ENCODE results near the gene TUT1.

TUT1 gene

DNA sequence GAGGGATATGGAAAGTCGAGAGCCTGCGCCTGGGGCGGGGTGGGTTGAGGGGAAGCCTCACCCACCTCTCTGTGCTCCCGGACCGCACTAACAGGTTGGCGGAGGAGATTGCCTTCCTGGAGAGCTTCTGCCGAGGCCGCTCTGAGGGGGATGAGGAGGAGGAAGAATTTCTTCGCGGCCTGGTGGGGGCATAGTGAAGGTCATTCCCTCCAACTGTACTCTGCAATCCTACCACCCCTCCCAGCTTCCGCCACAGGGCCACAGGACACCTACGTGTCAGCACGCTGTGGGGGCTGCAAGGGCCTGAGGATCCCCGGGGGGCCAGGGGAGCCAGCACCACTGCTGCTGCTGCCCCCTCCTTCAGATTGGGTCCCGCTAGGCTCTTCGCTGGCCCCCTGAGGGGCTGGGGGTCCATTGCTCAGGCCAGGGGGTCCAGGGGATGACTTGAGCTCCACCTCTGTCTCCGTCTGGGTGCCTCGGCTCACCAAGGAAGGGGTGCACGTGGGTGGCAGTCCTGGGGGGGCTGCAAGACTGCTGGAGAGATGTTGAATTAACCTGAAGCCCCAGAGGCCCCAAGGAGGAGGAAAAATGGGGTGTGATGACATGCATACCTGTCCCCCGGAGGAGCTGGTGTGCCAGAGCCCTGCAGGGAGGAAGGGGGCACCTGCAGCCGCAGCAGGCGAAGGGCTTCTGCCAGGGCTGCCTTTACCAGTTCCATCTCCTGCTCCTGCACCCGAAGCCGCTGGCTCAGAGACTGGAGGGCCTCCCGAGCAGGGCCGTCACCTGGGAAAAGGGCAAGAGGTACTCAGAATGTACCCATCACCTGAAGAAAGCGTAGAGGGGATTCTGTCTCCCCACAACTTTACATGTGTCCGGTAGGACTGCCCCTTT, 19.7 kb upstream of the TUT1 start:
- H2AFZ ChIP-seq (ENCODE audit: low read depth): peak overlapping the region; percentile 66
- H3K27ac ChIP-seq: peak overlapping the region; percentile 65
- no peaks in the 10 kb centered on the region for H3K27me3 ChIP-seq (ENCODE audit: insufficient read depth, low read depth)
- H4K20me1 ChIP-seq (ENCODE audit: insufficient read depth): no peaks in the 10 kb centered on the region
- H3K9ac ChIP-seq: peak overlapping the region; percentile 86
- no peak overlapping the region for H3K4me3 ChIP-seq (IDR thresholded peaks at IDR 0.05; ENCODE audit: insufficient read depth, low read depth, low read length)
- no peaks in the 10 kb centered on the region for H3K79me2 ChIP-seq (ENCODE audit: insufficient read depth, low read depth)
- TF ChIP-seq, protein P1, sequence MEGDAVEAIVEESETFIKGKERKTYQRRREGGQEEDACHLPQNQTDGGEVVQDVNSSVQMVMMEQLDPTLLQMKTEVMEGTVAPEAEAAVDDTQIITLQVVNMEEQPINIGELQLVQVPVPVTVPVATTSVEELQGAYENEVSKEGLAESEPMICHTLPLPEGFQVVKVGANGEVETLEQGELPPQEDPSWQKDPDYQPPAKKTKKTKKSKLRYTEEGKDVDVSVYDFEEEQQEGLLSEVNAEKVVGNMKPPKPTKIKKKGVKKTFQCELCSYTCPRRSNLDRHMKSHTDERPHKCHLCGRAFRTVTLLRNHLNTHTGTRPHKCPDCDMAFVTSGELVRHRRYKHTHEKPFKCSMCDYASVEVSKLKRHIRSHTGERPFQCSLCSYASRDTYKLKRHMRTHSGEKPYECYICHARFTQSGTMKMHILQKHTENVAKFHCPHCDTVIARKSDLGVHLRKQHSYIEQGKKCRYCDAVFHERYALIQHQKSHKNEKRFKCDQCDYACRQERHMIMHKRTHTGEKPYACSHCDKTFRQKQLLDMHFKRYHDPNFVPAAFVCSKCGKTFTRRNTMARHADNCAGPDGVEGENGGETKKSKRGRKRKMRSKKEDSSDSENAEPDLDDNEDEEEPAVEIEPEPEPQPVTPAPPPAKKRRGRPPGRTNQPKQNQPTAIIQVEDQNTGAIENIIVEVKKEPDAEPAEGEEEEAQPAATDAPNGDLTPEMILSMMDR (conservative IDR thresholded peaks at IDR 0.05; ENCODE audit: low read depth, low read length): no peak
- H3K4me2 ChIP-seq: peak overlapping the region; percentile 91
- no peaks in the 10 kb centered on the region for H3K36me3 ChIP-seq (ENCODE audit: insufficient read depth)
- H3K4me1 ChIP-seq (ENCODE audit: low read depth, poor library complexity, severe bottlenecking): peaks cover 34% of the 10 kb centered on the region

DNA sequence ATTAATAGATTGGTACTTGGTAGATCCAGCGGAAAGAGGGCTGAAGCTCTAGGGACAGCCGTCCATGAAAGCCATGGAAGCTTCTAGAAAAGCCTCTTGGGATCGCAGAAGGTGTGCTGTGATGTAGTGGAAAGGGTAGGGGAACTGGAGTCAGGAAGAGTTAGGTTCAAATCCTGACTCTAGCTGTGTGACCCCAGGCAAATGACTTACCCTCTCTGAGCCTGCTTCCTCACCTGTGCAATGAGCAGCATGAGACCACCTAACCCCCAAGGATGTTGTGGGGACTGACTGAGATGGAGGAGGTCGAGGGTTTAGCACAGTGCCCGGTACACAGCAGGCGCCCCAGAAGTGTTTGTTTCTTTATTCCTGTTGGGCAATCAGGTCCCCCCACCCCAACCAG, 19.1 kb upstream of the TUT1 start:
- Histone ChIP-seq H3K9ac (no peak overlapping the region), H3K4me1 (ENCODE audit: low read depth, poor library complexity, severe bottlenecking) (peaks cover 34% of the 10 kb centered on the region), H2AFZ (ENCODE audit: low read depth) (no peak overlapping the region), H3K4me3 (IDR thresholded peaks at IDR 0.05; ENCODE audit: insufficient read depth, low read depth, low read length) (no peak overlapping the region), H3K27me3 (ENCODE audit: insufficient read depth, low read depth) (no peaks in the 10 kb centered on the region), H4K20me1 (ENCODE audit: insufficient read depth) (no peaks in the 10 kb centered on the region), H3K36me3 (ENCODE audit: insufficient read depth) (no peaks in the 10 kb centered on the region), H3K79me2 (ENCODE audit: insufficient read depth, low read depth) (no peaks in the 10 kb centered on the region), H3K4me2 (peak overlapping the region; percentile 91; the same call in 1 of the 2 replicates), H3K27ac (no peak overlapping the region)
- TF ChIP-seq, protein P1 (conservative IDR thresholded peaks at IDR 0.05; ENCODE audit: low read depth, low read length): no peak

DNA sequence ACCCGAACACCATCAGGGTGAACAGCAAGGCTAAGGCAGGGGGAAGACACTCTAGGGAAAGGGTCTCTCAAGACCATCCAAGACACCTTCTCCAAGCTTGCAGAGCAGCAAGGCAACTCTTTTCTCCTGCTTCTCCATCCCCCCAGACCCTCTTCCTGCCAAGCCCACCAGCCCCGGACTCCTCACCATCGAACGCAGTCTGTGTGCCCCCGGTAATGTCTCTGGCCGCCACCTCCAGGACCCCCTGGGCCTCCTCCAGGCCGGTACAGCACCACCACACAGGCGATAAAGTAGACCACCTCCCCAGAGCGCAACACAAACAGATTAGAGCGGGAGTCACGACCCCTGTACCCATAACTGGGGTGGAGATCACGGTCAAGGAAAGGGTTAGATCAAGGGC, 17.5 kb upstream of the TUT1 start:
- no peaks in the 10 kb centered on the region for H4K20me1 ChIP-seq (ENCODE audit: insufficient read depth)
- H3K79me2 ChIP-seq (ENCODE audit: insufficient read depth, low read depth): no peaks in the 10 kb centered on the region
- H3K9ac ChIP-seq: no peak overlapping the region
- no peaks in the 10 kb centered on the region for H3K27me3 ChIP-seq (ENCODE audit: insufficient read depth, low read depth)
- no peak overlapping the region for H3K27ac ChIP-seq
- no peak overlapping the region for H3K4me2 ChIP-seq
- TF ChIP-seq, protein P1 (conservative IDR thresholded peaks at IDR 0.05; ENCODE audit: low read depth, low read length): no peak
- H3K4me1 ChIP-seq (ENCODE audit: low read depth, poor library complexity, severe bottlenecking): peaks cover 24% of the 10 kb centered on the region
- H3K36me3 ChIP-seq (ENCODE audit: insufficient read depth): no peaks in the 10 kb centered on the region
- H3K4me3 ChIP-seq (IDR thresholded peaks at IDR 0.05; ENCODE audit: insufficient read depth, low read depth, low read length): no peak overlapping the region
- H2AFZ ChIP-seq (ENCODE audit: low read depth): no peak overlapping the region

DNA sequence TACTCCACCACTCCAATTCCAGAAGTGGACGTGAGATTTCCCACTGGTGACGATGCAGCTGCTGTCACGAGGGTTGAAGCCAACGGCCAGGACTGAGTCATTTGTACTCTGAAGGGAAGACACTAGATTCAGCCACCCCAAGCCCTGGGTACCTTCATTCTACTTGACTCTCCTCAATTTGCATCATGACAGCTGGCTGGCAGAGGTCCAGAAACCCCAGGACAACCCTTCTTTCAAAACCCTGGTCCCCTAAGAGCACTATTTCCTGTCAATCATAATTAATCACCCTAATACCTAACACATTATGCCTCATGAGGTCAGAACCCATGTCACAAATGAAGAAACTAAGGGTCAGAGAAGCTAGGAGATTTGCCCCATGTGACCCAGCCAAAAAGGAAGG, 16.4 kb upstream of the TUT1 start:
- H3K4me1 ChIP-seq (ENCODE audit: low read depth, poor library complexity, severe bottlenecking): peaks cover 15% of the 10 kb centered on the region
- no peaks in the 10 kb centered on the region for H3K79me2 ChIP-seq (ENCODE audit: insufficient read depth, low read depth)
- H3K9ac ChIP-seq: no peak overlapping the region
- H3K4me3 ChIP-seq (IDR thresholded peaks at IDR 0.05; ENCODE audit: insufficient read depth, low read depth, low read length): no peak overlapping the region
- H4K20me1 ChIP-seq (ENCODE audit: insufficient read depth): no peaks in the 10 kb centered on the region
- no peak overlapping the region for H2AFZ ChIP-seq (ENCODE audit: low read depth)
- no peak overlapping the region for H3K4me2 ChIP-seq
- H3K36me3 ChIP-seq (ENCODE audit: insufficient read depth): no peaks in the 10 kb centered on the region
- no peaks in the 10 kb centered on the region for H3K27me3 ChIP-seq (ENCODE audit: insufficient read depth, low read depth)
- no peak overlapping the region for H3K27ac ChIP-seq
- TF ChIP-seq, protein P1 (conservative IDR thresholded peaks at IDR 0.05; ENCODE audit: low read depth, low read length): no peak

Measured in KMS-11 (cell line).